Keratinocyte (primary cell): ENCODE measurements around the gene JAKMIP1. TPM values are rescaled to one million over a fixed set of nuclear protein-coding genes. Genes with fewer than 3 reads are reported as not detected.

Source experiments
- DNase-seq: peaks from one replicate; pipeline ENCODE4 v3.0.0-alpha.2; 2011; ENCODE audit warnings: low read depth, missing footprints, low spot score
- FAIRE-seq: peaks from 2 replicates; lab custom pipeline; 2011; peaks lifted over from hg19 to GRCh38; lab: Jason Lieb, UNC
- H2AFZ ChIP-seq: 2 replicates; pipeline ENCODE4 v1.6.0; 2012; ENCODE audit warnings: low read length, control low read depth, inconsistent platforms; ENCODE audit not compliant: control insufficient read depth
- H3K27ac ChIP-seq: 2 replicates; pipeline ENCODE4 v1.5.1; 2011; ENCODE audit warnings: low read length; ENCODE audit not compliant: control insufficient read depth, insufficient read depth
- H3K27me3 ChIP-seq: 3 replicates; pipeline ENCODE4 v1.6.0; 2011; ENCODE audit warnings: low read length; ENCODE audit not compliant: control insufficient read depth, insufficient read depth; ENCODE audit errors: extremely low read depth
- H3K36me3 ChIP-seq, 2 experiments: 2 replicates in 1 of 2; 3 replicates in 1 of 2; pipeline ENCODE4 v1.5.1; 2011; ENCODE audit warnings: low read length in 2 of 2, mild to moderate bottlenecking in 1 of 2; ENCODE audit not compliant: control insufficient read depth in 2 of 2, insufficient read depth in 2 of 2; ENCODE audit errors: extremely low read depth in 1 of 2
- H3K4me1 ChIP-seq: 3 replicates; pipeline ENCODE4 v1.5.1; 2011; ENCODE audit warnings: low read length; ENCODE audit not compliant: control insufficient read depth, insufficient read depth; ENCODE audit errors: extremely low read depth
- H3K4me2 ChIP-seq: 3 replicates; pipeline ENCODE4 v1.6.0; 2011; ENCODE audit warnings: low read depth, low read length; ENCODE audit not compliant: control insufficient read depth, insufficient read depth; ENCODE audit errors: extremely low read depth
- H3K4me3 ChIP-seq, 3 experiments: fragments of 200-600 bp in 1 of 3; sonication (generic) in 1 of 3; 2 replicates in 2 of 3; 3 replicates in 1 of 3; pipeline ENCODE4 v1.5.1; 2011 to 2016; ENCODE audit warnings: low read length in 3 of 3, mild to moderate bottlenecking in 3 of 3, control low read depth in 2 of 3, inconsistent platforms in 1 of 3, low read depth in 1 of 3, mixed read lengths in 1 of 3, mixed run types in 1 of 3, moderate library complexity in 1 of 3; ENCODE audit not compliant: control insufficient read depth in 2 of 3, insufficient read depth in 2 of 3; ENCODE audit errors: extremely low read depth in 1 of 3
- H3K79me2 ChIP-seq: 2 replicates; pipeline ENCODE4 v1.6.0; 2012; ENCODE audit warnings: low read length; ENCODE audit not compliant: control insufficient read depth, insufficient read depth
- H3K9ac ChIP-seq: 3 replicates; pipeline ENCODE4 v1.6.0; 2011; ENCODE audit warnings: low read length; ENCODE audit not compliant: control insufficient read depth, insufficient read depth; ENCODE audit errors: extremely low read depth
- H3K9me1 ChIP-seq: 3 replicates; pipeline ENCODE4 v1.6.0; 2011; ENCODE audit warnings: low read length; ENCODE audit not compliant: control insufficient read depth, insufficient read depth; ENCODE audit errors: extremely low read depth
- H3K9me3 ChIP-seq: 2 replicates; pipeline ENCODE4 v1.5.1; 2012; ENCODE audit warnings: low read depth, low read length; ENCODE audit not compliant: control insufficient read depth
- H4K20me1 ChIP-seq: 3 replicates; pipeline ENCODE4 v1.6.0; 2011; ENCODE audit warnings: low read length; ENCODE audit not compliant: control insufficient read depth, insufficient read depth; ENCODE audit errors: extremely low read depth
- CTCF ChIP-seq, 3 experiments: IDR thresholded peaks in 1 of 3; conservative IDR thresholded peaks in 1 of 3; optimal IDR thresholded peaks in 1 of 3; 2 replicates in 2 of 3; 3 replicates in 1 of 3; pipeline versions ENCODE3 to v1.5.1; 2011; ENCODE audit warnings: low read length in 3 of 3, mild to moderate bottlenecking in 3 of 3, moderate library complexity in 2 of 3, control low read depth in 1 of 3, inconsistent platforms in 1 of 3; ENCODE audit not compliant: insufficient read depth in 2 of 3; ENCODE audit errors: extremely low read depth in 1 of 3
- EZH2 ChIP-seq: IDR thresholded peaks from one replicate; pipeline ENCODE4 v1.6.1; 2012; ENCODE audit warnings: inconsistent platforms, mild to moderate bottlenecking, low read length, moderate library complexity
- dilution Hi-C: fragments of 300-500 bp; cut with MboI; formaldehyde crosslinking; loops from one replicate; pipeline ENCODE4 v1.7.0; 2020; ENCODE audit warnings: low sequenced_read_pairs; ENCODE audit not compliant: extremely low pct_ligation_motif_present
- polyA plus RNA-seq, 5 experiments: library from polyadenylated mRNA; depleted of rRNA in 3 of 5; stranded (reverse) in 3 of 5; stranded (forward) in 1 of 5; unstranded in 1 of 5; fragments of >200 nt; gene quantifications; 1 replicate in 1 of 5; 2 replicates in 3 of 5; 3 replicates in 1 of 5; pipeline versions ENCODE4 v1.2.1 to v1.2.3, GENCODE V29; 2011 to 2012; ENCODE audit warnings: missing spikeins in 2 of 5, low read depth in 1 of 5, low replicate concordance in 1 of 5

The JAKMIP1 gene
- polyA plus RNA-seq, 1 donor (not counting 4 experiments of a cell fraction or from before 2014, with no cell fraction given), result not detected

DNA sequence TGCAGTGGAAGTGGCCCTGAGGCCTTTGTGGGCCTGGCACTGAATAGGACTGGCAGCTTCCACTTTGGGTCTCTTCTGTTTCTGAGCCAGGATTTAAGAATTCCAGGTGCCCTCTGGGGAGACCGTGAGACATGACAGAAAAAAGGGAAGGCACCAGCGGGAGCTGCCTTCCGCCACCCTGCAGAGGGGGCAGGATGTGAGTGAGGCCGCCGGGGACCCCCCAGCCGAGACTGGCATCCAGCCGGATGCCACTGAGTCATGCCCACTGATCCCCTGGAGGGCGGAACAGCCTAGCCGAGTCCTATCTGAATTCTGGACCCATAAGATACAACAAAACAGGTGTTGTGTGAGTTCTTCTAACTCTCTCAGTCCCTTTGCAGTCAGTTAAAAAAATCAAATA is 223.4 kb downstream of the JAKMIP1 start:
- Histone ChIP-seq H2AFZ (no peak overlapping the region), H3K9ac (no peak overlapping the region), H3K4me3 (no peak overlapping the region), H3K9me1 (no peaks in the 10 kb centered on the region), H3K4me1 (no peaks in the 10 kb centered on the region), H3K9me3 (no peaks in the 10 kb centered on the region), H3K79me2 (no peaks in the 10 kb centered on the region), H3K4me2 (no peak overlapping the region), H3K27me3 (no peaks in the 10 kb centered on the region), H3K27ac (no peak overlapping the region), H3K36me3 (no peaks in the 10 kb centered on the region), H4K20me1 (no peaks in the 10 kb centered on the region)
- dilution Hi-C loops, result no loop called here
- no peak for DNase-seq
- no peak for FAIRE-seq
- TF ChIP-seq CTCF (optimal IDR thresholded peaks at IDR 0.05 in 1 of 3, IDR thresholded peaks at IDR 0.05 in 1 of 3, conservative IDR thresholded peaks at IDR 0.05 in 1 of 3; ENCODE audit: extremely low read depth in 1 of 3, insufficient read depth in 2 of 3, low read length in 3 of 3) (no peak), EZH2 (no peak)

- Histone ChIP-seq H3K36me3 (no peaks in the 10 kb centered on the region), H3K9ac (no peak overlapping the region), H3K4me1 (no peaks in the 10 kb centered on the region), H3K79me2 (no peaks in the 10 kb centered on the region), H3K27ac (no peak overlapping the region), H4K20me1 (no peaks in the 10 kb centered on the region), H3K4me3 (no peak overlapping the region), H3K4me2 (no peak overlapping the region), H2AFZ (no peak overlapping the region), H3K9me3 (no peaks in the 10 kb centered on the region), H3K9me1 (no peaks in the 10 kb centered on the region), H3K27me3 (no peaks in the 10 kb centered on the region)
- DNase-seq, result no peak
- no peak for FAIRE-seq
- dilution Hi-C loops, result no loop called here
- TF ChIP-seq EZH2 (no peak), CTCF (optimal IDR thresholded peaks at IDR 0.05 in 1 of 3, IDR thresholded peaks at IDR 0.05 in 1 of 3, conservative IDR thresholded peaks at IDR 0.05 in 1 of 3; ENCODE audit: extremely low read depth in 1 of 3, insufficient read depth in 2 of 3, low read length in 3 of 3) (no peak)
Observed at GRCh38 chr4:5976431-5976830, 223.9 kb downstream of the JAKMIP1 start.

Other genes starting within 250 kb of the JAKMIP1 start
- gene C4orf50, start 182.1 kb downstream of the JAKMIP1 start, polyA plus RNA-seq, result not detected in 3 replicates
- 7.0 to 11.7 TPM (median 9.9 TPM) in 3 replicates for gene WFS1, start 69.3 kb upstream of the JAKMIP1 start, polyA plus RNA-seq